H7 (cell line): Measurements from ENCODE around the gene PFKFB3. TPM values are rescaled to one million over a fixed set of nuclear protein-coding genes. Genes with fewer than 3 reads are reported as not detected.
"Not testable (repeated sequence)": the region's sequence is repeated elsewhere in the genome, so short reads cannot be mapped to it uniquely, and the experiment has no call there.

Experiments used
- DNase-seq: peaks from one replicate; pipeline ENCODE4 v3.0.0; 2012
- H3K27me3 ChIP-seq: 2 replicates; pipeline ENCODE4 v1.6.0; 2011; ENCODE audit warnings: mild to moderate bottlenecking, low read length; ENCODE audit not compliant: control insufficient read depth, insufficient read depth
- H3K36me3 ChIP-seq: replicated peaks from 2 replicates; pipeline ENCODE4 v1.5.1; 2011; ENCODE audit warnings: low read length; ENCODE audit not compliant: control insufficient read depth, insufficient read depth
- H3K4me3 ChIP-seq: 2 replicates; pipeline ENCODE4 v1.5.1; 2011; ENCODE audit warnings: low read depth, mild to moderate bottlenecking, control low read depth, low read length, moderate library complexity; ENCODE audit not compliant: insufficient read depth
- total RNA-seq: library from RNA; depleted of rRNA; stranded (reverse); fragments of >200 nt; shearing (Covaris generic); gene quantifications from 2 replicates; pipeline ENCODE4 v1.2.3, GENCODE V29; 2014

Gene PFKFB3
- total RNA-seq, 1 experiment from 2014 or later, result 14.6 TPM

DNA sequence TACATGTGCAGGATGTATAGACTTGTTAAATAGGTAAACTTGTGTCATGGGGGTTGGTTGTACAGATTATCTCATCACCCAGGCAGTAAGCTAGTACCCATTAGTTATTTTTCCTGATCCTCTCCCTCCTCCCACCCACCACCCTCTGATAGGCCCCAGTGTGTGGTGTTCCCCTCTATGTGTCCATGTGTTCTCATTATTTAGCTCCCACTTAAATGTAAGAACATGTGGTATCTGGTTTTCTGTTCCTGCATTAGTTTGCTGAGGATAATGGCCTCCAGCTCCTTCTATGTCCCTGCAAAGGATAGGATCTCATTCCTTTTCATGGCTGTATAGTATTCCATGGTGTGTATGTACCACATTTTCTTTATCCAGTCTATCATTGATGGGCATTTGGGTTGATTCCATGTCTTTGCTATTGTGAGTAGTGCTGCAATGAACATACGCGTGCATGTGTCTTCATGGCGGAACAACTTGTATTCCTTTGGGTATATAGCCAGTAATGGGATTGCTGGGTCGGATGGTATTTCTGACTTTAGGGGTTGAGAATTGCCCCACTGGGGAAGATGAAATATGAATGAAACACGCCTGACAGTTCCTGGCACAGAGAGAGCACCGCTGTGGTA lies 36.0 kb downstream of the PFKFB3 start:
- not testable (repeated sequence) for DNase-seq, H3K4me3 ChIP-seq, H3K36me3 ChIP-seq, H3K27me3 ChIP-seq

DNA sequence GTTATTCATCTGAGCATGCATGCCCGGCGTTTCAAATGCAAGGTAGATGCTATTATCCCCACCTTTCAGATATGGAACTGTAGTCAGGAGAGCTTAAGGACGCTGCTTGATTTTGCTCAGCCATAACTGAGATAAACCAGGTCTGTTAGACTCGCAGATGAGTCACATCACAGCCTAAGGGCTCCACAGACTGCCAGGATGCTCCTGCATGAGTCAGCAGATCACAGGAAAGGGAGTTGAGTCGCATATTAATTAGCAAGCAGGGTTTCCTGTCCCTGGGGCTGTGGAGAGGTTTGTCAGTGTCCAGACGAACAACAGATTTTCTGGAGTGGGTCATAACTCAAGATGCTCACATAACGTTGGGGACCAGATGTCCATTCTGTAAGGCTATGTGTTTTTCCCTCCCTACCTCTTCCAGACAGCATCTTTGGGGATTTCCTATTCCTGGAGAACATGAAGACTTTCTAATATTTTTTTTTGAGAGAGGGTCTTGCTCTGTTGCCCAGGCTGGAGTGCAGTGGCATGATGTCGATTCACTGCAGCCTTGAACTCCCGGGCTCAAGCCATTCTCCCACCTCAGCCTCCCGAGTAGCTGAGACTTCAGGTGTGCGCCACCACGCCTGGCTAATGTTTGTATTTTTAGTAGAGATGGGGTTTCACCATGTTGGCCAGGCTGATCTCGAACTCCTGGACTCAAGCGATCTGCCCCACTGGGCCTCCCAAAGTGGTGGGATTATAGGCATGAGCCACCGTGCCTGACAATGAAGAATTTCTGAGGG lies 36.7 kb downstream of the PFKFB3 start:
- Histone ChIP-seq H3K4me3 (no peak overlapping the region), H3K27me3 (no peaks in the 10 kb centered on the region), H3K36me3 (peaks cover 1% of the 10 kb centered on the region; the same call in 1 of the 2 replicates)
- no peak for DNase-seq

DNA sequence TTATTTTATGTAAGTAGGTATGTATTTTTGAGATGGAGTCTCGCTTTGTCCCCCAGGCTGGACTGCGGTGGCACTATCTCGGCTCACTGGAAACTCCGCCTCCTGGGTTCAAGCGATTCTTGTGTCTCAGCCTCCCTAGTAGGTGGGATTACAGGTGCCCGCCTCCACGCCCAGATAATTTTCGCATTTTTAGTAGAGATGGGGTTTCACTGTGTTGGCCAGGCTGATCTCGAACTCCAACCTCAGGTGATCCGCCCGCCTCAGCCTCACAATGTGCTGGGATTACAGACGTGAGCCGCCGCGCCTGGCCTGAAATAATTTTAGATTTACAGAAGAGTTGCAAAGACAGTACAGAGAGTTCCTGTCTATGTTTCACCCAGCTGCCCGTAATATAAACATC lies 37.5 kb downstream of the PFKFB3 start:
- Histone ChIP-seq H3K36me3 (peaks cover 1% of the 10 kb centered on the region; the same call in 1 of the 2 replicates), H3K27me3 (no peaks in the 10 kb centered on the region), H3K4me3 (no peak overlapping the region)
- no peak for DNase-seq

DNA sequence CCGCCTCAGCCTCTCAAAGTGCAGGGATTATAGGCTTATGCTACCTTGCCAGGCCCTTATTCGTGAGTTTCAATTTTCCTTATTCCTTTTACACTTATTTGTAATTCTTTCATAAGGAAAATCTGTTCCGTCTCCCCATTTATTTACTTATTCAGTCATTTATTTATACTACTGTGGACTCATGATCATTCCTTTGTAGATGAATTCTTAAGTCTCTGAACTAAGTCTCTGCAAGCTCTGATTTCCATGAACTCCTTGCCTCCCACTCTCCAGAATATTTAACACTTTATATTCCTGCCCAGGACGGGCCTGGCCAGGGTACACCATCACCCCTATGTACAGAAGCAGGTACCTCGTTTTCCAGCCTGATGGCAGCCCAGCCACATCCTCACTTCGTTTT lies 39.4 kb downstream of the PFKFB3 start:
- H3K27me3 ChIP-seq, result no peaks in the 10 kb centered on the region
- no peak overlapping the region for H3K4me3 ChIP-seq
- H3K36me3 ChIP-seq, result no peaks in the 10 kb centered on the region
- DNase-seq, result no peak

DNA sequence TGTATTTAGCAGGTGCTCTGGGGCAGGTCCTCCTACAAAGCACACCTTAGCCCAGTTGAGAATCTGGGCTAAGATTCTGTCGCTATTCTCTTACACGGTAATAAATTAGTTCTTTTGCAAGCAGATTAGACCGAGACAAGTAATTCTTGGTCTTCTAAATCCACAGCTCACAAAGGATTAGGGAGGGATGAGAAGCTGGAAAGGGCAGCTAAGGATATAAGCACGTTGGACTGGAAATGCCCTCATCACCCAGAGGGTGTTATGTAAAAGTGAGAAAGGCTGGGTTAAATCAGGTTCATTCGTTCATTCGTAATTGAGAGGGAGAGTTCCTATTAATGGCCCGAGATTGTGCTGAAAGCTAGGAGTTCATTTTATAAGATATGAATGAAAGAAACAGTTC lies 41.8 kb downstream of the PFKFB3 start:
- Histone ChIP-seq H3K36me3 (no peaks in the 10 kb centered on the region), H3K4me3 (no peak overlapping the region), H3K27me3 (no peaks in the 10 kb centered on the region)
- no peak for DNase-seq

DNA sequence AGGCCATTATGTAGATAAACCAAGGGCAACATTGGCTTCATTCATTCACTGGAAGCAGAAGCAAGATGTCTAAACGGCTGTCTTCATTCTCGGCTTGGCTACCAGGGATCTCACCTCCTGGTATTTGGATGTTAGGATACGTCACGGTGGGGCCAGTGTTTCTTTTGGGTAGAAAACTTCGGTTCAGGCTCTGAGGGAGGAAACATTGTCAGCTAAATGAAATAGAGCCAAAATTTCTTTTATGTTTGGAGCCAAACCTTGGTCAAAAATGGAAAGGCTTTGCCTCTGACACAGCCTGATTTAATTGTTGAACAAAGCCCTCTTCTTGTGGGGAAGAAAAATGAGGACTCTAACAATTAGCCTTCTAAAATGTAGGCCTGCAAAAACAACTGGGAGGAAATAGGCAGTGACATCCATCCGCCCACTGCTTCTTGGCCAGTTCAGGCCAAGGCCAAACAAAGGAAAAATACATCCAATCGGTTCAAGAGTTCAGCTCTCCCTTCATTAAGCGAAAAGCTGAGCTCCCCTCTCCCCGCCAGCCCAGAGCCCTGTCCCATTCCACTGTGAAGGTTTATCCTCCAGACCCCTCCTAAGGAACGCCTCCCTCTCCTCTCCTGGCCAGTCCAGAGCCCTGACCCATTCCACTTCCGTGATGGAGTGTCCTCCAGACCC lies 44.4 kb downstream of the PFKFB3 start:
- Histone ChIP-seq H3K4me3 (no peak overlapping the region), H3K36me3 (no peaks in the 10 kb centered on the region), H3K27me3 (no peaks in the 10 kb centered on the region)
- no peak for DNase-seq

DNA sequence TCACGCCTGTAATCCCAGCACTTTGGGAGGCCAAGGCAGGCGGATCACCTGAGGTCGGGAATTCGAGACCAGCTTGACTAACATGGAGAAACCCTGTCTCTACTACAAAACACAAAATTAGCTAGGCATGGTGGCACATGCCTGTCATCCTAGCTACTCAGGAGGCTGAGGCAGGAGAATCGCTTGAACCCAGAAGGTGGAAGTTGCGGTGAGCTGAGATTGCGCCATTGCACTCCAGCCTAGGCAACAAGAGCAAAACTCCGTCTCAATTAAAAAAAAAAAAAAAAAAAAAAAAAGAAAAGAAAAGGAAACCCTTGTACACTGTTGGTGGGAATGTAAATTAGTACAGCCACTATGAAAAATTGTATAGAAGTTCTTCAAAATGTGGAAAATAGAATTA lies 46.2 kb downstream of the PFKFB3 start:
- not testable (repeated sequence) for H3K4me3 ChIP-seq, DNase-seq, H3K27me3 ChIP-seq, H3K36me3 ChIP-seq

DNA sequence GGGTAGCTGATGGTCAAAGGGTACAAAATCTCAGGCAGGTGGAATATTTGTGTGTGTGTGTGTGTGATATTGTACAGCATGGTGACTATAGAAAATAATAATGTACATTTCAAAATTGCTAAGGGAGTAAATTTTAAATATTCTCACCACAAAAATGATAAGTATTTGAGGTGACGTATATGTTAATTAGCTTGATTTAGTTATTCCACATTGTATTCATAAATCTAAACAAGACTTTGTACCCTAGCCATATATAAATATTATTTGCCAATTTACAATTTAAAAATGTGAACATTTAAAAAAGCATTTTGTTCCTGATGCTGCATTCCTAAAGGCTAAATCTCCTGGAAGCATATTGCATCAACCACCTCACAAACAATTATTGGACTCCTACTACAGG lies 47.0 kb downstream of the PFKFB3 start:
- Histone ChIP-seq H3K27me3 (no peaks in the 10 kb centered on the region), H3K4me3 (no peak overlapping the region), H3K36me3 (no peaks in the 10 kb centered on the region)
- DNase-seq, result no peak

DNA sequence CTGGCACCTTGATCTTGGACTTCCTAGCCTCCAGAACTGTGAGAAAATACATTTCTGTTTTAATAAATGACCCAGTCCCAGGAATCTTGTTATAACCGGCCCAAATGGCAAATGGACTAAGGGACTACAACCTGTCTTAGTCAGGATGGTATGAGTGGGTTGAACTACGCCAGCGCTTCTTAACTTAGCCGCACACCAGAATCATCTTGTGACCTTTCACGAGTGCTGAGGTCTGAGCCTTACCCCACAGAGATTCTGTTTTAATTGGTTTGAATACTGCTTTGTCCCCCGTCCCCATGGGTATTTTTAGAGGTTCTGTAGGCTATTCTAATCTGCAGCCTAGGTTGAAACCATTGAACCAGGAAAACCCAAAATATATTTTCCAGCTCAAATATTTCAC lies 48.0 kb downstream of the PFKFB3 start:
- Histone ChIP-seq H3K4me3 (no peak overlapping the region), H3K27me3 (no peaks in the 10 kb centered on the region)

DNA sequence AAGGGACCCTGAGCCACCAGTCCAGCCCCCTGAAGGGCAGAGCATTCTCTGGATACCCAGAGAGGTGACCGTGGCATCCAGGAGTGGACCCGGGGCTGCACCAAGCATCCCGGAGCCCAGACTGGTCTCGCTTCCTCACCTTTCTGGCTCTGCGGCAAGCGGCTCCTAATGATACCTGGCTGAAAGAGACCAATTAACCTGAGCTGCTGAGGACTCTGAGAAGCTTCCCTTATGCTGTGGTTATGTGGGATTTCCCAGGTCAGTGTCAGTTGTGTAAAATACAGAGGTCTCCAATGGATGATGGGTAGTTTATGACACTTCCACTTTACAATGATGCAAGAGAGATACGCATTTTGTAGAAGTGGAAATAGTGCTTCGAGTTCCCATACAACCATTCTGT lies 51.5 kb downstream of the PFKFB3 start:
- Histone ChIP-seq H3K27me3 (no peaks in the 10 kb centered on the region), H3K4me3 (no peak overlapping the region), H3K36me3 (no peaks in the 10 kb centered on the region)
- no peak for DNase-seq

More for the DNA sequence above, 48.0 kb downstream of the PFKFB3 start:
- no peaks in the 10 kb centered on the region for H3K36me3 ChIP-seq
- no peak for DNase-seq

DNA sequence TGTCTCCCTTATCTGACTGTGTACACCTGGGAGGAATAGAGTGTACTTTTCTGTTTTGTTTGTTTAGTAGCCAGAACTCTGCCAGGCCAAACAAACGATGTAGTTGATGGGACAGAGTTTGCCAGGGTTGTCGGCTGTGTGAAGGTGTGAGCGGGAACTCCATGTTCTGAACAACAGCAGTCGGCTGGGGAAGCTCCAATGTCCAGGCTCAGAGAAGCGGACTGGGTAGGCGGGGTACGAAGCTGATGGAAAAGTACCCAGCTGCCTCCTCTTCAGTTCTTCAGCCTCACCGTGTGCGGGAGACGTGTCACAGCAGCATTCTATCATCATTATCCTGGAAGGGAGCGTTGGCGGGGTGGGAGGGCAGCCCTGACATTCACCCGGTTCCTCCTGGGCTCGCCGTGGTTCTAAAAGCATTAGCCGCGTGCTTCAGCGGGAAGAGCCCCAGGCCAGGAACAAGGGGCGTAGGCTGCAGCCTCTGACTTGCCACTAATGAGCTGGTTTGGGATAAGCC lies 52.9 kb downstream of the PFKFB3 start:
- Histone ChIP-seq H3K36me3 (no peaks in the 10 kb centered on the region), H3K4me3 (no peak overlapping the region), H3K27me3 (no peaks in the 10 kb centered on the region)
- DNase-seq, result no peak

DNA sequence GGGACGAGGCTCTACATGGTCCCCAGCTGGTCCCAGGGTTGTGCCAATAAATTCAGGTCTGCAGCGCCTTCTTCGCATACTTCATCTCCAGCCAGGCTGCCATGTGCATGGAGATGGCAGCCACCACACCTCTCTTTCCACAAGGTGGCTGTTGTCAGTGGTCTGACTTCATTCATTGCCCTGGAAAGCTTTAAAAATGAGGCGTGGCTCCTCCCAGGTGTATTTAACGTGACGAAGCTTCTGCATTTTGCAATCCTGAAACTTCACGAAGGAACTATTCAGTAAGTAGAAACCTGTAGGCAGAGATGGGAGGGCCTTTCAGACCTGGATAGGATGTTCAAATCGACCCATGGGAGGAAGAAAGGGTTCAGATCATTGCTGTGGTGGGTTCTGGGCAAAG lies 53.7 kb downstream of the PFKFB3 start:
- DNase-seq, result no peak
- H3K27me3 ChIP-seq, result no peaks in the 10 kb centered on the region
- no peak overlapping the region for H3K4me3 ChIP-seq
- H3K36me3 ChIP-seq, result no peaks in the 10 kb centered on the region

DNA sequence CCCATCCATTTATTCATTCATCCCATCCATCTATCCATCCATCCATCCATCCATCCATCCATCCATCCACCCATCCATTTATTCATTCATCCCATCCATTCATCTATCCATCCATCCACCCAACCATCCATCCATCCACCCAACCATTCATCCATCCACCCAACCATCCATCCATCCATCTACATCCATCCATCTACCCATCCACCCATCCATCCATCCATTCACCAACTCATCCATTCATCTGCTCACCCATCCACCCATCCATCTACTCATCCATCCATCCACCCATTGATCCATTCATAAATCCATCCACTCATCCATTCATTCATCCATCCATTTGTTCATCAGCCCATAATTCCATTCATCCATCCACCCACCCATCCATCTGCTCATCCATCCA lies 56.4 kb downstream of the PFKFB3 start:
- no peak for DNase-seq
- Histone ChIP-seq H3K36me3 (no peaks in the 10 kb centered on the region), H3K27me3 (no peaks in the 10 kb centered on the region), H3K4me3 (no peak overlapping the region)

DNA sequence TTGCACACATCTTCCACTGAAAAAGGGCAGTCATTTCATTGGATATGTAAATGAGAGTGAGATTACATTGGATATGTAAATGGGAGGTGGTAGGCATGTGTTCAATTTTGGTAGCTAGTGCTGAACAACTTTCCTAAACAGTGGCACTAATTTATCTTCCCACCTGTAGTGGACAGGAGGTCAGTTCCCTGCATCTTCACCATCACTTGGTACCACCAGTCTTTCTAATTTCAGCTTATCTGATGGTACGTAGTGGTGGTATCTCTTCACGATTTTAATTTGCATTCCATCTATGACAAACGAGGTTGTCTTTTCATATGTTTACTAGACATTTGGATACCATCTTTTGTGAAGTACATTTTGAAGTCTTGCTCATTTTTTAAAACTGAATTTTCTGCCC lies 58.1 kb downstream of the PFKFB3 start:
- Histone ChIP-seq H3K27me3 (no peaks in the 10 kb centered on the region), H3K36me3 (no peaks in the 10 kb centered on the region), H3K4me3 (no peak overlapping the region)
- no peak for DNase-seq

DNA sequence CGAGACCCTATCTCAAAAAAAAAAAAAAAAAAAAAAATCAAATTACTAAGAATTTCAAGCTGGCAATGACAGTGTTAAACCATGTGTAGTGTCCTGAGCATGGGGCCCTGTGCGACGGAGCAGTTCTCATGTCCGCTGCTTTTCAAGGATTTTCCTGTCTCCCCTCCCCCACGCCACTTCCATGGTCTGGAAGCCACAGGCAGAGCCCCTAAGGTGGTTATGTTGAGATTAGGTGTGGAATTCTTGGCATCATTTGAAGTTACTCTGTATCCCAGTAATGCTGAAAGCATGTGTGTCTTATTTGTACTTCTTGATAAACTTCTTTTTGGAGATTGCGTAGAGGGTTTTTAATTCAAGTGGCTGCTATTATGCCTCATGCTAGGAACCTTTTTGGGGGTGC lies 65.2 kb downstream of the PFKFB3 start:
- Histone ChIP-seq H3K4me3 (no peak overlapping the region), H3K36me3 (no peaks in the 10 kb centered on the region), H3K27me3 (no peaks in the 10 kb centered on the region)
- DNase-seq, result no peak
